Activated T-cell treated with anti-CD3 and anti-CD28 coated beads, Interleukin-2, amount 50 U/mL, for 48 hours (primary cell): ENCODE data around the gene CD209.
"Not testable (repeated sequence)": the region's sequence is repeated elsewhere in the genome, so short reads cannot be mapped to it uniquely, and the experiment has no call there.

Experiments used
- DNase-seq, 2 experiments: peaks; one replicate each; pipeline ENCODE4 v3.0.0-alpha.2; 2020

CD209 gene

DNA sequence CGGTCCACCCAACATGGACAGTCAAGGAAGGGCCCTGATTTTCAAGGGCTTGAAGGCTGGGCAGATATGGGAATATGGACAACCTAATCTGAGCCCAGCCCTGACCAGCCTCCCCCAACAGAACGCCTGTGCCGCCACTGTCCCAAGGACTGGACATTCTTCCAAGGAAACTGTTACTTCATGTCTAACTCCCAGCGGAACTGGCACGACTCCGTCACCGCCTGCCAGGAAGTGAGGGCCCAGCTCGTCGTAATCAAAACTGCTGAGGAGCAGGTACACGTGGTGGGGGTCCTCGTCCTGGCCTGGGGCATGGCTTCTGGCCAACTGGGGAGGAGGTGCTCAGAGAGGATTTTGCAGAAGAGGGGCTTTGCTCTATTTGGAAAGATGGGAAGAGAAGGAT is 19.2 kb upstream of the CD209 start:
- DNase-seq = no peak

DNA sequence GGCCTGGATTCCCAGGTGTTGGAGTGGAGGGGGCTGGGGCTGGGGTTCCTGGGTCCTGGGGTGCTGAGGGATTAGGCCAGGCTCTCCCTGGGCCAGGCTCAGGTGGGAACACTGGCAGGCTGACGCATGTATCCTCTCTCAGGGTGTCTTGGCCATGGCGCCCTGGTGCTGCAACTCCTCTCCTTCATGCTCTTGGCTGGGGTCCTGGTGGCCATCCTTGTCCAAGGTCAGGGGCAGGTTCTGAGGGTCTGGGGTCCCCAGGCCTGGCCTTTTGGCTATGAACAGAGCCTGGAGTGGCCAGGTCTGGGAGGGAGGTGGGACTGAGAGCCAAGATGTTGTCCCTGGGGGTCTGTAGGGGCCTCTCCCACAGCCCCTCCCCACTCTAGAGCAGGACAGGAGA is 17.7 kb upstream of the CD209 start:
- not testable (repeated sequence) for DNase-seq

DNA sequence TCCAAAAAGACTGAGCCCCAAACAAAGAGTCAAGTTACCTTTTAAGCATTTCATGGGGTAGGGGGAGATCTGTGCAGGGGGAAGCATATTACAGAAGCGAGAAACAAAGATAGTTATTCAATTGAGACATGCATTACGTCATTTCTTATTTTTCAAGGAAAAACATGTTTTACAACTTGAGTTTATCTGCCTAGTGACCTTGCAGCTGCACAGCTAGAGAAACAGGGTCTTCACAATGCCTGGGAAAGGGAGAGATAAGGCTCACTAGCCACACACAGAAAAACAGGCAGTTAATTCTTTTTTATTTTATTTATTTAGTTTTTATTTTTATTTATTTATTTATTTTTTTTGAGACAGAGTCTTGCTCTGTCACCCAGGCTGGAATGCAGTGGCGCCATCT is 16.8 kb upstream of the CD209 start:
- not testable (repeated sequence) for DNase-seq

DNA sequence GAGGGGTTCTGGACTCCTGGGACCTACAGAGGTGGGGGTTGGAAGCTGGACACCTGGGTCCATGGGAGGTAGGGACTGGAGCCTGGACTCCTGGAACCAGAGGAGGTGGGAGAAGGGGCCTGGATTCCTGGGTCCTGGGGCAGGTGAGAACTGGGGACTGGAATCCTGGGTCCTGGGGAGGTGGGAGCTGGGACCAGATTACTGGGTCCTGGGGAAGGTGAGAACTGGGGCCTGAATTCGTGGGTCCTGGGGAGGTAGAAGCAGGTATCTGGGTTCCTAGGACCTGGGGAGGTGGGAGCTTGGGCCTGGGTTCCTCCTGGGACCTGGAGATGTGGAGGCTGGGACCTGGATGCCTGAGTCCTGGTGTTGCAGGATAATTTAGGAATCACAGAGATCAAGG is 16.4 kb upstream of the CD209 start:
- no peak for DNase-seq

DNA sequence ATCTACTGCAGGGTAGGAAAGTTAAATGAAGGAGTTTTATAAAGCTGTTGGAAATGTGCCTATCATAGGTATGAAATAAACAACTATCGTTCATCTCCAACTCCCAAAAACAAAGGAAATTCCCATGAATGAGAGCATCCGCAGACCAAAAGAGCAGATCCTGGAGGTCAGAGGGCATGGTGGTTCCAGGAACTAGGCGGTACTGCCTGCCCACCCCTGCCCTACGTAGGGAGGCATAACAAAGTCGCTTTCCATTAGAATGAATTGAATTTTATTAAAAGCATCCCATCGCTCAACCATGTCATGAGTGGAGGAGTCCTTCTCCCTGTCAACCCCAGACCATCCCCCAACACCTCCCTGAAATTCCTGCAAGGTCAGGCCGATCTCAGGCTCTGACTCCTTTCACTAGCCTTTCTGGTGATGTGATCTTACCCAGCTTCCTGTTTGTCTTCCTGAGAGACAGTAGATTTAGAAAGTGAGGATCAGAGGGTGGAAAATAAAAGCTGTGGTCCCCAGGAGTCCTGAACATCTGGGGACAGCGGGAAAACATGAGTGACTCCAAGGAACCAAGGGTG is 15.5 kb upstream of the CD209 start, which contains the start of gene CLEC4M:
CLEC4M (plus strand) TSS at position 525 of the 575 bp plus-strand sequence; CDS start at position 549, 24 bp downstream.
- no peak for DNase-seq

DNA sequence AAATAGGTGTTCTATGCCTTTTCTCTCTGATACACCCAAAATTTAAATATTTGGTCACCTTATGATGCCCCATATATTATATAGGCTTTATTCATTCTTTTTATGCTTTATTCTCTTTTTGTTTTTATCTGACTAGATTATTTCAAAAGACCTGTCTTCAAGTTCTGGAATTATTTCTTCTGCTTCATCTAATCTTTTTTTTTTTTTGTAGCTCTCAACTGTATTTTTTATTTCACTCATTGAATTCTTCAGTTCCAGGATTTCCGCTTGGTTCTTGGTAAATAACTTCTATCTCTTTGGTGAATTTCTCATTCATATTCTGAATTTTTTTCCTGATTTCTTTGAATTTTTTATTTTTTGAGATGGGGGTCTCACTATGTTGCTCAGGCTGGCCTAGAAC is 11.8 kb upstream of the CD209 start:
- DNase-seq = no peak

DNA sequence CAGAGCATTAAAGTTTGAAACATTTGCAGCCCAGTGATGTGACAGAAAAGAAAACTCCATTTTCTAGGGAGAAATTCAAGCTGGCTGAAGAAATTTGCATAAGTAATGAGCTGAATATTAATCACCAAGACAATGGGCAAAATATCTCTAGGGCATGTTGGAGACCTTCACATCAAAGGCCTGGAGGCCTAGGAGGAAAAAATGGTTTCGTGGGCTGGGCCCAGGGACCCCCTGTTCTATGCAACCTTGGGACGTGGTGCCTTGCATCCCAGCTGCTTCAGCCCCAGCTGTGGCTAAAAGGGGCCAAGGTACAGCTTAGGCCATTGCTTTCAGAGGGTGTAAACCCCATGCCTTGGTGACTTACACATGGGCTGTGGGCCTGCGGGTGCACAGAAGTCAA is 10.0 kb upstream of the CD209 start:
- DNase-seq = no peak

DNA sequence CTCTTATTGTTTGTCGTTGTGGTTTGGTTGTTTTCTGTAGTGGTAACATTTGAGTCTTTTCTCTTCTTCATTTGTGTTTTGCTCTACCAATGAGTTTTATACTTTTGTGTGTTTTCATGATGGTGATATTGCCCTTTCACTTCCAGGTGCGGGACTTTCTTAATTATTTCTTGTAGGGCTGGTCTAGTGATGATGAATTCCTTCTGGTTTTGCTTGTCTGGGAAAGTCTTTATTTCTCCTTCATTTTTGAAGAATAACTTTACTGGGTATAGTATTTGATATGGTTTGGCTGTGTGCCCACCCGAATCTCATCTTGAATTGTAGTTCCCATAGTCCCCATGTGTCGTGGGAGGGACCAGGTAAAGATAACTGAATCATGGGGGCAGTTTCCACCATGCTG is 8.9 kb upstream of the CD209 start:
- DNase-seq = no peak

DNA sequence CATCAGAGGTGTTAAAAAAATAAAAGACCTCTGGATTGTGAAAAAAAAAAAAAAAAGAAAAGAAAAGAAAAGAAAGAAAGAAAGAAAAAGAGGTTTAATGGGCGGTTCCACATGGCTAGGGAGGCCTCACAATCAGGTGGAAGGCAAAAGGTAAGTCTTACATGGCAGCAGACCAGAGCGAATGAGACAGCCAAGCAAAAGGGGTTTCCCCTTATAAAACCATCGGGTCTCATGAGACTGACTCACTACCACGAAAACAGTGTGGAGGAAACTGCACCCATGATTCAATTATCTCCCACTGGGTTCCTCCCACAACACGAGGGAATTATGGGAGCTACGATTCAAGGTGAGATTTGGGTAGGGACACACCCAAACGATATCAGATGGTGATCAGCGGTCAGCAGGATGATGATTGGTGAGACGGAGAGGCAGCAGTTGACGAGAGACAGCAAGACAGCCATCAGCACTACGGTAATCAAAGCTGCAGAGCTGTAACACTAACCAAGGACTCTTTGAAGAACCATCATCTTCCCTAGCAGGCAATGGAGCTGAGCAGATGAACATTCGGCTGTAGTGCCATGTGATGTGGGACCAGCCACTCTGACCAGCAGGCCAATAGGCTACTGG is 3.9 kb upstream of the CD209 start:
- DNase-seq = peak; percentile 58 to 62

DNA sequence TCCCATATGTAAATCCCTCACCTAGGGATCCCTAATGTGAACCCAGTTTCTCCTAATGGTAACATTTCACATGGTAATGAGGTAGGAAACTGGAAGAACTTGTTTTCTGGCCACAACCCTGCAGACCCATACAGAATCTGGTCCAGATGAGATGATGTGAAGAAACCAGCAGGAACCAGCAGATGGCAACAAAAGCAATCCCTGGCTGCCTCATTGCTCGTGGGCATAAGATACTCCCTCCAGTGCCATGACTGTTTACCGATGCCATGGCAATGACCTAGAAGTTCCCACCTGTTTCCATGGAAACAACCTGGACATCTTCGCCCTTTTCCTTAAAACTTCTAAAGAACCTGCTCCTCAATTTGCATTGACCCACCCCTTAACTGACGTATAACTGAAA is 1.4 kb upstream of the CD209 start:
- DNase-seq = no peak

DNA sequence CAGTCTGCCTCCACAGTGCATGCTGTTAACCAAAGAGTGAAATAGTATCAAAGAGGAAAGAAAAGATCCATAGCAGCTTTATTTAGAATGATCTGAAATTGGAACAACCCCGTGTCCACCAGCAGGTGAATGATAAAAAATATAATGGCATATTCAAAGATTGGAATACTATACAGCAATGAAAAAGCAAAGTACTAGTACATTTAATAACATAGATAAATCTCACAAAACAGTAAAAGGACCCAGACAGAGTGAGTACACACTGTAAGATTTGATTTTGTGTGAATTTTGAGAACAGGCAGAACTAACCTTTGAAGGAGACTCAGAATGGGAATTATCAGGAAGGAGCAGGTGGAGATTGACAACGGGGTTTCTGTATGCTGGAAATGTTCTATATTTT is 837 bp upstream of the CD209 start:
- DNase-seq = no peak

DNA sequence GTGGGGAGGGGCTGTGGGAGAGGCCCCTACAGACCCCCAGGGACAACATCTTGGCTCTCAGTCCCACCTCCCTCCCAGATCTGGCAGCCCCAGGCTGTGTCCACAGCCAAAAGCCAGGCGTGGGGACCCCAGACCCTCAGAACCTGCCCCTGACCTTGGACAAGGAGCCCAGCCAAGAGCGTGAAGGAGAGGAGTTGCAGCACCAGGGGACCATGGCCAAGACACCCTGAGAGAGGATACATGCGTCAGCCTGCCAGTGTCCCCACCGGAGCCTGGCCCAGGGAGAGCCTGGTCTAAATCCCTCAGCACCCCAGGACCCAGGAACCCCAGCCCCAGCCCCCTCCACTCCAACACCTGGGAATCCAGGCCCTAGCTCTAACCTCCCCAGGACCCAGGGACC is 1.0 kb downstream of the CD209 start:
- not testable (repeated sequence) for DNase-seq

DNA sequence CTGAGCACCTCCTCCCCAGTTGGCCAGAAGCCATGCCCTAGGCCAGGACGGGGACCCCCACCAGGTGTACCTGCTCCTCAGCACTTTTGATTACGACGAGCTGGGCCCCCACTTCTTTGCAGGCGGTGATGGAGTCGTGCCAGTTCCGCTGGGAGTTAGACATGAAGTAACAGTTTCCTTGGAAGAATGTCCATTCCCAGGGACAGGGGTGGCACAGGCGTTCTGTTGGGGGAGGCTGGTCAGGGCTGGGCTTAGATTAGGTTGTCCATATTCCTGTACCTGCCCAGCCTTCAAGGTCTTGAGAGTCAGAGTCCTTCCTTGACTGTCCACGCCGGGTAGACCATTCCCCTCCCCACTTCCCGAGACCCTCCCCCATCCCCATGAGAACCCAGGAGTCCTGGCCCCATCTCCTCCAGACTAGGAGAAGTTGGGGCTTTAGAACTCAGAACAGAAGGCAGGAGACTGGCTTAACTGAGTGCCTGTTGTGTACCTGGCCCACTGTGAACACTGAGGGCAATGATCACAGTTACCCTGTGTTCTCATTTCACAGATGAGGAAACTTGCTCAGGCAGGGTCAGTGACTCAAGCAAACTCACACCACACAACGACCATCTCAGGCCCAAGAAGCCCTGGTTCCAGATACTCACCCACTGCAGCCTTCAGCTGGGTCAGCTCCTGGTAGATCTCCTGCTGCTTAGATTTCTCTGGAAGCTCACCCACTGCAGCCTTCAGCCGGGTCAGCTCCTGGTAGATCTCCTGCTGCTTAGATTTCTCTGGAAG is 2.3 kb downstream of the CD209 start:
- no peak for DNase-seq

DNA sequence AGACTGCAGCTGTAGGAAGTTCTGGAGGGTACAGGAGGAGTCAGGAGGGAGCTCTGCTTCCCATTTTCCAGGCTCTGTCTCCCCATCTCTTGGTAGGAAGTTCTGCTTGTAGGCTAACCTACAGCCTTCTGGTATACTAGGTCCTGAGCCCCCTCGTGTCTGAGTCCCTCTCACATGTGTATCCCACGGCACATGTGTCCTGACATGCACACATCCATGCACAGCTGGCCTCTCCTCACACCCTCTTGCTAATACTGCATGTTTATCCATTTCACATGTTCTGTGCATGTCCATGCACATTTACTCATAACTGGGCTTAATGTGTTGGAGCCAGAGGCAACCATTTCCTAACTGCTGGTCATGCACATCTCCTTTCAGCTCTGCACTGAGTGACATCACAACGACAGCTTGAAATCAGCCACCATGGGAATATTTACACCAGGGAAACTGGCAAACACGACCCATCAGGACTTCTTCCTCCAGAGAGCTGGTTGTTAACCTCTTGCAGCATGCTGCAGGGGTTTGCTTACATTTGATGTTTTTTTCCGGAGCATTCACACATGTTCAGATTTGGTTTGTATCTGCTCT is 3.0 kb downstream of the CD209 start:
- DNase-seq = no peak

DNA sequence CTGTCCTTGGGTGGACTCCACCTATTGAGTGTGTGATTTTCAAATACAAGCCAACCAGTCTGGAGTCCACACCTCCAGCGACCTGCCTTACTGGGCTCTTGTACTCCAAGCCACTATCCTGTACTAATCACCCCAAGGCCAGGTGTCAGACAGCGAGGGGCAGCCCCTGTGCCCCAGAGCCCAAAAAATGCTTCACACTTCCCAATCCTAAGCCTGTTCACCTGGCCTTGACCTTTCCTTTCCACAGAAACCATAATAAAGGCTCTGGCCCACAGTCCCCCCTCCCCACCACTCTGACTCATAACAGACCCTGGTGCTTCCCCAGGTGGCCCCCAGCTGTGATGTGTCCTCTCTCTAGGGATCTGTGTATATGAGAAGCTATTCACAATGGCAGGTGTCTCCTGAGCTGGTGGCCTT is 3.9 kb downstream of the CD209 start:
- peak; percentile 59 to 63 for DNase-seq

DNA sequence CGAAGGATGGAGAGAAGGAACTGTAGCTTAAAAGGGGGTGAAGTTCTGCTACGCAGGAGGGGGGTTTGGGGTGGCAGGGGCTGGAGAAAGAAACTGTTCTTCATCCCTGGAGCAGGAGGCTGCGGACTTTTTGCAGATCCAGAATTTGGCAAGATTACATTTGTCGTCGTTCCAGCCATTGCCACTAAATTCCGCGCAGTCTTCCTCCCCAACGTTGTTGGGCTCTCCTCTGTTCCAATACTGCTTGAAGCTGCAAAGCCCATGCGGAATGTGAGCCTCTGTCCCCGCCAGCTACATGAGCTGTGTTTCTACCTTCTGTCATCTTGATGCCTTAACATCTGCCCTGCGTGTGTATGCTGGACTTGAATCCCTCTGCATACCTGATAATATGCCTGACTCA is 4.3 kb downstream of the CD209 start:
- no peak for DNase-seq

DNA sequence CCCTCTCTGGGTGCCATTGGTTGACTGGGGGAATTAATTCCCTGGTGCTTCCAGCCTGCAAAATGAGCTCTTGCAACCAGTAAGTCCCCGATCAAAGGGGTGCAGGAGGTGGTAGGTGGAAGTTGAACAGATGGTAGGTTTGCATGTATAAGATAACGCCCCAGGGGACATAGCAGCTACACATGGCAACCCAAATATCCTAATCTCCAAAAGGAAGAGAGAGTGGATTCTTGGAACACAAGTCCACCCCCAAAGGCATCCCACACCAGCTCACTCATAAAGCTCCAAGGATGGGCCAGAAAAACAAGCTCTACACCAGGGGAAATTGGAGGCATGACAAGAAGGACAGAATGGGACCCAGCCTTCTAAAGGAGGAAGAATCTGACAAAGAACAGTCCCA is 4.8 kb downstream of the CD209 start:
- DNase-seq = no peak

DNA sequence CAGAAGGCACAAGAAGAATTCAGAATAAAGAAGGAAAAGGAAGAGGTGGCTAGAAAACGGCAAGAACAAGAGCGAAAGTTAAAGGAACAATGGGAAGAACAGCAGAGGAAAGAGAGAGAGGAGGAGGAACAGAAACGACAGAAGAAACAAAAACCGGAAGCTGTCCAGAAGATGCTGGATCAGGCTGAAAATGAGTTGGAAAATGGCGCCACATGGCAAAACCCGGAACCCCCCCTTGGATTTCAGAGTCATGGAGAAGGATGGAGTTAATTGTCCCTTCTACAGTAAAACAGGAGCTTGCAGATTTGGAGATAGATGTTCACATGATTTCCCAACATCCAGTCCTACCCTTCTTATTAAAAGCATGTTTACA is 6.7 kb downstream of the CD209 start:
- DNase-seq = no peak

DNA sequence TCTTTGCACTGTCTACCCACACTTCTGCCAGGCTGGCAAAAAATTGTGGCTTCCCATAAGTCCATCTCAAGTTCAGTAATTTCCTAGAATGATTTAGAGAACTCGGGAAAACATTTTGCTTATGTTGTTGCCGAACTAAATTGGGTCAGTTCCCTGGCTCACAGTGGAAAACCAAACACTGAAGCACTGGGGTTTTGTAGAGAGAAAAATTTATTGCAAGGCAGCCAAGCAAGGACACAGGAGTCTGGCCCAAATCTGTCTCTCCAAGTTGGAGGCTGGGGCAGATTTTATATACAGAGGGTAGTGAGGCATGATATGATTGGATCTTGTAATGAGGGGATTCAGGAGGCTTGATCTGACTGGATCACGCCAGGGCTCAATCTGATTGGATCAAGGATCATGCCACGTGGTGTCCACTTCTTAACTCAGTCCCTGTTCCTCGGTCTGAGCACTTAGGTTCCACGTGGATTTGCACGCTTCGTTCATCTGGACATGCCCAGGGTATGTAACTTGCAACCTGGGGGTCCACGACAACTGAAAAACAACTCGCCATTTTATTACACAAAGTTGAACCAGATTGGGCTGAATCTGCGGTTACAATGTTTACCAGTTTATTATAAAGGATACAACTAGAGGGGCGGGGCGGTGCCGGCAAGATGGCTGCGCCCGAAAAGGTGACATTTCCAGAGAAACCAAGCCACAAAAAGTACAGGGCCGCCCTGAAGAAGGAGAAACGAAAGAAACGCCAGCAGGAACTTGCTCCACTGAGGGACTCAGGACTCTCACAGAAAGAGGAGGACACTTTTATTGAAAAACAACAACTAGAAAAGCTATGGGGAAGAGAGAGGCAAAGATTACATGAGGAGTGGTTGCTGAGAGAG is 7.3 kb downstream of the CD209 start:
- DNase-seq = no peak

DNA sequence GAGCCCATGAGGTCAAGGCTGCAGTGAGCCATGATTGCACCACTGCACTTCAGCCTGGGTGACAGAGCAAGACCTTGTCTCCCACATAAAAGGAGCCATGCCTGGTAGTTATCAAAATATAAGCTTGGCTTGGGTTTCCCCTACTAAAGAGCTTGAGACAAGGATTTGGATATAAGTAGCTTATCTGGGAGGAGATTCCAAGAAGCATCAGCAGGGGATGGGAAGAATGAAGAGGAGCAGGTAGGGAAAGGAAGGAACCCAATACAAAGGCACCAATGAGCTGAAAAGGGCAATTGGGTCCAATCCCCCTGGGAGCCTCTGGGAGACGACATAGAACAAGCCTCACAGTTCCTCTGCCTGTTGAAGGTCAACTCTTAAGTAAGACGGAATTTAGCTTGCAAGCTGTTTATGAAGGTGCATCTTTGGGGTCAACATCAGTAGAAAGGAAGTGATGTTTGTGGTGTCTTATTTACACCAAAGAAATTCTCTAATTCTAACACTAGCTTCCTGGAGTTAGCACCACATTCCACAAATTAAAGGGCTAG is 8.1 kb downstream of the CD209 start:
- DNase-seq = no peak

DNA sequence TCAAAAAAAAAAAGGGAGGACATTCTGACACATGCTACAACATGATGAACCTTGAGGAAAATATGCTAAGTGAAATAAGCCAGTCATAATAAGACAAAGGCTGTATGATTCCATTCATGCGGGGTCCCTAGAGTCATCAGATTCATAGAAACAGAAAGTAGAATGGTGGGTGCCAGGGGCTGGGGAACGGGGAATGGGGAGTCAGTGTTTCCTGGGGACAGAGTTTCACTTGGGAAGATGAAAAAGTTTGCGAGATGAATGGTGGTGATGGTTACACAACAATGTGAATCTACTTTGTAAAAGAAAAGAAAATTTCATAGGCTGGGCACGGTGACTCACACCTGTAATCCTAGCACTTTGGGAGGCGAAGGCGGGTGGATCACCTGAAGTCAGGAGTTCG is 9.3 kb downstream of the CD209 start:
- peak; percentile 47 for DNase-seq

DNA sequence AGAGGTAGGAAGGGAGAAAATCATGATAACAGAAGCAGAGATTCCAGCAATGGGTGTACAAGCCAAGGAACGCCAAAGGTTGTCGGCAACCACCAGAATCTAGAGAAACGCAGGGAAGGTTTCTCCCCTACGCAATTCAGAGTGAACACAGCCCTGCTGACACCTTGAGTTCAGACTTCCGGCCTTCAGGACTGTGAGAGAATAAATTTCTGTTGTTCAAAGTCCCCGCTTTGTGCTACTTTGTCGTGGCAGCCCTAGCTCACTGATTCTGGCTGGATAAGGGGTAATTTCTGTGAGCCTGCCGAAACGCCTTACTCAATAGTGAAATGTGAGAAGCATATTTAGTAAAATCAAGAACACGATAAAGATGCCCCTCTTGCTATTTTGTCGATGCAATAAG is 10.1 kb downstream of the CD209 start:
- no peak for DNase-seq

DNA sequence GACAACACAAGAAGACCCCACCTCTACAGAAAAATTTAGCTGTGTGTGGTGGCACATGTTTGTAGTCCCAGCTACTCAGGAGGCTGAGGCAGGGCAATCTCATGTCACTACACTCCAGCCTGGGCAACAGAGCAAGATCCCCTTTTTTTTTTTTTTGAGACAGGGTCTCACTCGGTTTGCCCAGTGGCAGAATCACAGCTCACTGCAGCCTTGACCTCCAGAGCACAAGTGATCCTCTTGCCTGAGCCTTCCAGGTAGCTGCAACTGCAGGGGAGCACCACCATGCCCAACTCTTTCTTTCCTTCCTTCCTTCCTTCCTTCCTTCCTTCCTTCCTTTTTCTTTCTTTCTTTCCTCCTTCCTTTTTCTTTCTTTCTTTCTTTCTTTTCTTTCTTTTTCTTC is 11.2 kb downstream of the CD209 start:
- DNase-seq = no peak
